WI38 (cell line): ENCODE measurements around the gene KCNAB2.

ENCODE experiments used
- H3K4me3 ChIP-seq: 2 replicates; pipeline ENCODE4 v1.5.1; 2011; ENCODE audit warnings: low read depth, mild to moderate bottlenecking, control low read depth, low read length
- CTCF ChIP-seq: IDR thresholded peaks from 2 replicates; pipeline ENCODE4 v1.5.1; 2012; ENCODE audit warnings: low read depth, mild to moderate bottlenecking, control low read depth, low read length

KCNAB2 gene

GRCh38 chr1:6086358-6086757 is 40.7 kb downstream of the KCNAB2 start:
- no peak overlapping the region for H3K4me3 ChIP-seq
- no peak for TF ChIP-seq CTCF

DNA sequence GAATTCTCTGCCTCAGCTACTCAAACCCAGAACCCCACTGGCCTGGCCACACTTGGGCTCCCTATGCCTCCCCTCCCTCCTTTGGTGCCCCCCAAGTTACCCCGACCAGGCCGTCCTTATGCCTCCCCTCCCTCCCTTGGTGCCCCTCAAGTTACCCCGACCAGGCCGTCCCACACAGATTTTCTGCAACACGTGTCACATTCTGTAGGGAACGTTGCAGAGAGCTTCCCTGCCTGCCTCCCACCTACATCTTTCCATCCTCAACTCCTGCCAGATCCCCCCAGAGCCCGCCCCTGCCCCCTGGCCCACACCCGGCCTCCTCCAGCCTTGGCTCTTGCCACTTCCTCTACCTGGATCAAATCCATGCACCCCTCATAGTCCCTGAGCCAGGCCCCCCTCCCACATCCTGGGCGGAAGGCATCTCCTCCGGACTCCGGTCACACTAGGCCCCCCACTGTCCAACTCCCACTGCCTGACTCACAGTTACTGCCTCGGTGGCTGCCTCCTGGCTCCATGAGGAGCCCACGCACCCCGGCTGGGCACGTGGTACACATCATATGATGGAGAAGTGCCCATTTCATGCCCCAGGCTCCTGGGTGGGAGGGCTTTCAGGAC is 41.2 kb downstream of the KCNAB2 start:
- no peak for TF ChIP-seq CTCF
- H3K4me3 ChIP-seq: no peak overlapping the region

GRCh38 chr1:6087377-6087772 is 41.7 kb downstream of the KCNAB2 start:
- TF ChIP-seq CTCF: no peak

DNA sequence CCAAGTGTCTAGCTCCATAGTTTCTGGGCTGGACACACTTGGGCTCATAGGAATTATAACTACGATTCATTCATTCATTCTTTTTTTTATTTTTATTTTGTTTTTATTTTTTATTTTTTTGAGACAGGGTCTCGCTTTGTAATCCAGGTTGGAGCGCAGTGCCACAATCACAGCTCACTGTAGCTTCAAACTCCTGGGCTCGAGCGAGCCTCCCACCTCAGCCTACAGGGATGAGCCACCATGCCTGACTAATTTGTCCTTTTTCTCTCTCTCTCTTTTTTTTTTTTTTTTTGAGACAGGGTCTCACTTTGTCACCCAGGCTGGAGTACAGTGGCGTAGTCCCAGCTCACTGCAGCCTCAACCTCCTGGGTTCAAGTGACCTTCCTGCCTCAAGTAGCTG is 42.3 kb downstream of the KCNAB2 start:
- H3K4me3 ChIP-seq: no peak overlapping the region
- no peak for TF ChIP-seq CTCF

More at GRCh38 chr1:6087377-6087772, 41.7 kb downstream of the KCNAB2 start:
- H3K4me3 ChIP-seq: no peak overlapping the region

- H3K4me3 ChIP-seq: no peak overlapping the region
- TF ChIP-seq CTCF: no peak
These were observed 43.3 kb downstream of the KCNAB2 start for GRCh38 chr1:6088956-6089355.

GRCh38 chr1:6090288-6090687 is 44.6 kb downstream of the KCNAB2 start:
- H3K4me3 ChIP-seq: no peak overlapping the region
- no peak for TF ChIP-seq CTCF

GRCh38 chr1:6090996-6091822 is 45.5 kb downstream of the KCNAB2 start:
- no peak for TF ChIP-seq CTCF
- no peak overlapping the region for H3K4me3 ChIP-seq
